ENCODE data around the gene MATN1.

DNA sequence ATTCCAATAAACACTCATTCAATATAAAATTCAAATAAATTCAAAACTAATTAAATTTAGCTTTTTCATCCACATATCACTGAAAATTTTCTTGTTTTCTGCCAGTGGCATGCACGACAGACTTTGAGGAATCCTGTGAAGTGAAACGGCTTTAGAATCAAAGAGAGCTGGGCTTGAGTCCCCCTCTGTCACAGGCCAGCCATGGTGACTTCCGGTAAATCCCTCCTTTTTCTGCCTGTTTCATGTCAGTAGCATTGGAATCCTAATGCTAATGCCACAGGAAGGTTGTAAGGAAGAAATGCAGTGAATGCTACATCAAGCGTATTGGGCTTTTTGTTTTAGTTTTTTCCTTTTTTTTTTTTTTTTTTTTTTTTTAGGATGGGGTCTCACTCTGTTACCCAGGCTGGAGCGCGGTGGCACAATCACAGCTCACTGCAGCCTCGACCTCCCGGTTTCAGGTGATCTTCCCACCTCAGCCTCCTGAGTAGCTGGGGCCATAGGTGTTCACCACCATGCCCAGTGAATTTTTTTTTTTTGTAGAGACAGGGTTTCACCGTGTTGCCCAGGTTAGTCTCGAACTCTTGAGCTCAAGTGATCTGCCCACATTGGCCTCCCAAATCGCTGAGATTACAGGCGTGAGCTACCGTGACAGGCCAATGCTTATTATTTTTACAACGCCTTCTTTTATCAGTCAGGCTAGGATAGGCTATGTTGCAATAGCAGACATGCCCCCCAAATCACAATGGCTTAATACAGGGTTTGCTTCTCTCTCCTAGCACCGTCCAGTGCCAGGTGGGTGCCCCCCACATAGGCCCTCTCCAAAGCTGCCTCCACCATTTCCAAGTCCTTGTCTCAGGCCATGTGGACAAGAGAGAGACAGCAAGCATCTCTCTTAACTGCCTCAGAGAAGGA, 3.6 kb upstream of the MATN1 start:
- TF ChIP-seq POLR2A (IDR thresholded peaks at IDR 0.05) (no peak), CTCF (IDR thresholded peaks at IDR 0.05) (no peak), EP300 (IDR thresholded peaks at IDR 0.05) (no peak)

All from upper lobe of left lung (tissue), 4 donors.